Neural progenitor cell (in vitro differentiated cells): Measurements from ENCODE around the gene AMPH.

ENCODE experiments used
- CTCF ChIP-seq: fragments of 200-600 bp; sonication (generic); IDR thresholded peaks from 2 replicates; pipeline ENCODE4 v1.5.1; 2017; ENCODE audit warnings: antibody characterized with exemption, mild to moderate bottlenecking
- EZH2 ChIP-seq: fragments of 200-600 bp; sonication (generic); IDR thresholded peaks from 2 replicates; pipeline ENCODE4 v1.6.1; 2017; ENCODE audit warnings: antibody characterized with exemption, mild to moderate bottlenecking, moderate library complexity
- EZH2phosphoT487 ChIP-seq: fragments of 200-600 bp; sonication (generic); IDR thresholded peaks from 2 replicates; pipeline ENCODE4 v1.6.1; 2017; ENCODE audit warnings: antibody characterized with exemption

GRCh38 chr7:38677981-38678697 is 47.0 kb upstream of the AMPH start:
- TF ChIP-seq EZH2phosphoT487 (no peak), CTCF (no peak), EZH2 (no peak)
